GM20431 (cell line): ENCODE data around the gene CEP112.

Experiments
- in situ Hi-C: fragments of 300-500 bp; cut with MseI, MboI; formaldehyde crosslinking; loops from one replicate; pipeline ENCODE4 v1.15.0; 2020; ENCODE audit warnings: low sequenced_read_pairs; ENCODE audit not compliant: unreplicated experiment

The CEP112 gene

GRCh38 chr17:65679165-65679845, 512.6 kb downstream of the CEP112 start:
- in situ Hi-C loops, result no loop called here

- in situ Hi-C loops, result no loop called here
These were observed 513.4 kb downstream of the CEP112 start for GRCh38 chr17:65678546-65678945.

DNA sequence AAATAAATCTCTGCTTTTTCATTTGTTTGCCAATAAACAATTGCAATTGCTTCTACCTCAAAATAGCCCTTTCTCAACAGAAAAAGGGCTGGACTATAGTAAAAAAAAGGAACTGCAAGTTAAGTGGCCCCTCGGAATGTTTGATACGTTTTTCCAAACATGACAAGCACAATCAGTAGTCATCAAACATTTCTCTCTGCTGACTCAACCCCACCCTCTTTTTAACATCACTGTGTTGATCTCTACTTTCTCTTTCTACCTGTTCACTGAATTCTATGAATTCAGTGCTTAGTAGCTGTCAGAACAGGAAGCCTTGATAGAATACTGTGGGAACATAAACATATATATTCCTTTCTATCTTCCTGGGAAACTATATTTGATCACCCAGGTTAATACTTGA, 514.0 kb downstream of the CEP112 start:
- in situ Hi-C loops, result no loop called here

- in situ Hi-C loops, result no loop called here
These were observed 517.5 kb downstream of the CEP112 start for GRCh38 chr17:65674246-65675045.

DNA sequence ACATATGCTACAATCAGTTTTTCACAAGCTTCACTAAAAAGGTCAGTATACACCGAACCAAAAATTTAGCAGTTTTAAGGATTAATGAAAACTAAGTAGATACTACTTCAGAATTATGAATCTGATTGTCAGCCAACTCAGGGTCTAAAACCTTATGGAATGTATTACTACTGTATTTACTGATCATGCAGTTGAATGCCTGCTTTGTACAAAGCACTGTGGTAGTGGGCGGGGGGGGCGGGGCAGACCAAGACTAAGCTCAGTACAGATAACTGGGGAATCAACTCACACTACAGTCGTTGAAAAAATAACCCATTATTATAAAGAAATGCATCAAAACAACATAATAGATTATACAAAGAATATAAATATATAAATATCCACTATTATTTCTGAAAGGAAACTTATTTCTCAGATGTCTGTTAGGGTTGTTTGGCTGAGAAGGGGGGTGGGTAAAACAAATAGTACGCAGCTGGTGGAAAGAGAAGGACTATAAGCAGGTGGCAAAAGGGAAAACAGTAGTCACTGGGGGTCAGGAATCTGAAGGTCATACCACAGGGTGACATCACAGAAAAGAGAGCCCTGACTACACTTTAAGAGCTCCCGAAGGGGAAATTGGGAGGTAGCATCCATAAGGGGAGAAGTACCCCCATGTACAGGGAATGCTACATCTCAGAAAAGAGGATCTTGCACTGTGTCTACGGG, 521.1 kb downstream of the CEP112 start:
- in situ Hi-C loops, result no loop called here

DNA sequence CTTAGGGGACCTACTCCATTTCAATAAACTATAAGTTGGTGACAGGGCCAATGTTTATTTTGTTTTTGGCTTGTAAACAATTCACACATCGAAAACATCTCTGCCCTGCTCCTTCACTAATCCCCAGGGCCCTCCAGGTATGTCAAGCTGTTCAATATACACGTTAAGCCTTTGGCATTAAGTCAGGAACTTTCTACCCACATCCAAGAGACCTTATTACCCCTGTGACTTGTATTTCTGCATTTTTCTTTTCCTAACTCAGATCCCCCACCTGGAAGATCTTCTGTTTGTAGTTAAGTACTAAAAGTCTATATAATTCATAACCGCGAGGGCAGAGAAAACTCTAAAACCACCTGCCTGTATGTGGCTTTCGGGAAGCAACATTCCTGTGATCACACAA, 523.7 kb downstream of the CEP112 start:
- in situ Hi-C loops, result no loop called here

GRCh38 chr17:65667656-65668055, 524.3 kb downstream of the CEP112 start:
- in situ Hi-C loops, result no loop called here

GRCh38 chr17:65666876-65667321, 525.0 kb downstream of the CEP112 start:
- in situ Hi-C loops, result no loop called here

DNA sequence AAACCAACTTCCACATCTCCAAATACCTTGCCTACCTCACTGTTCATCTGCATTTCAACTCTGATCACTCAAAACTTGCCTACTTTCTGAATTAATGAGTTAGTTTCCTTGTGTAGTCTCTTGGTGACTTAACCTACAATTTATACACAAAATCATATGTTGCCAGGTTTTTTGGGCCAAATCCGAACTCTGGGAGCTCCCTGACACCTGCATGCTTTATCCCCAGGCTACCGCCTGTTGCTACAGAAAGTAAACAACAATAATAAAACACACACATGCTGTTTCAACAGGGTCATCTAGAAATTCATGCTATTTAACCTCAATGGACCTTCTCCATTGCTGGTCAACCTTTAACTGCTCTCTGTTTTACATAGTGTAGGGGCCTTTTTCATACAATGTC, 526.0 kb downstream of the CEP112 start:
- in situ Hi-C loops, result no loop called here

- in situ Hi-C loops, result no loop called here
These were observed 527.2 kb downstream of the CEP112 start for GRCh38 chr17:65664696-65665095.

DNA sequence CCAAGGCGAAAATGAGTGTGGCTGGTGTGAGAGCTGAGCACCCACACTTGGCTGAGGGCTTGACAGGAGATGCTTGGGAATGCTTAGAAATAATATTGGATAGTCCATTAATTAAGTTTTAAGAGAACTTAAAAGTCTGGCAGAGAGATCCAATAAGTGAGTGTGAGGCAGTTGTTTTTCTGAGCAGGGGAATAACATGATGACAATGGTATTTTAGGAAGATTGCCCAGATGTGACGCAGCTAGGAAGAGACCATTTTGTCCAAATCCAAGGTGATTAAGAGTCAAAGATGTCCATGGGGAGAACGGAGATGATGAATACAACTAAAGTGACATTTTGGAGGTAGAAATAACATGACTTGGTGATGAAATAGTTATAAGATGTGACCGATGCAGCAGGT, 527.7 kb downstream of the CEP112 start:
- in situ Hi-C loops, result no loop called here

GRCh38 chr17:65662196-65662595, 529.7 kb downstream of the CEP112 start:
- in situ Hi-C loops, result no loop called here

DNA sequence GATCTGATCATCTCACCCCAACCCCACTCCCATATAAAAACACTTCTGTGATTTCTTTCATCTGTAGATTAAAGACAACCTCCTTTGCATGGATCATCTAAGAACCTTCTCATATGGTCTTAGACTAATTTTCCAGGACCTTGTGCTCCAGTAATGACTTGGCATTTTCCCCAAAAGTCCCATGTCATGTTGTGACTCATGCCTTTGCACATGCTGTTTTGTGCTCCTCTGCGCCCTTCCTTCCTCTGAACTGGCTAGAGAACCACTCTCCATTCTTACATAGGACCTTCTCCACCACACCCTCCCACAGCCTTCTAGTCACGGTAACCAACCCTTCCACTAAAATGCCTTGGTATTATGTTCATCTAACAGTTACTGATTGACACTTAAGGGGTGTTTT, 531.0 kb downstream of the CEP112 start:
- in situ Hi-C loops, result no loop called here

DNA sequence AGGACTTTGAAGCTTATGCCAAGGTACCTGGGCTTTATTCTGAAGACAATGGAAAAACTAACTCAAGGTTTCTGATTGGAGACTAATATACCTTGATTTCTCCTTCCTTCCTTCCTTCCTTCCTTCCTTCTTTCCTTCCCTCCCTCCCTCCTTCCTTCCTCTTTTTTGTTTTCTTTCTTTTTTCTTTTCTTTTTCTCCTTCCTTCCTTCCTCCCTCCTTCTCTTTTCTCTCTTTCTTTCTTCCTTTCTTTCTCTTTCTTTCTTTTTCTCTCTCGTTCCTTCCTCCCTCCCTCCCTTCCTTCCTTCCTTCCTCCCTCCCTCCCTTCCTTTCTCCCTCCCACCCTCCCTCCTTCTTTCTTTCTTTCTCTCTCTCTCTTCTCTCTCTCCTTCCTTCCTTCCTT, 531.9 kb downstream of the CEP112 start:
- in situ Hi-C loops, result no loop called here

GRCh38 chr17:65659512-65659911, 532.4 kb downstream of the CEP112 start:
- in situ Hi-C loops, result no loop called here

DNA sequence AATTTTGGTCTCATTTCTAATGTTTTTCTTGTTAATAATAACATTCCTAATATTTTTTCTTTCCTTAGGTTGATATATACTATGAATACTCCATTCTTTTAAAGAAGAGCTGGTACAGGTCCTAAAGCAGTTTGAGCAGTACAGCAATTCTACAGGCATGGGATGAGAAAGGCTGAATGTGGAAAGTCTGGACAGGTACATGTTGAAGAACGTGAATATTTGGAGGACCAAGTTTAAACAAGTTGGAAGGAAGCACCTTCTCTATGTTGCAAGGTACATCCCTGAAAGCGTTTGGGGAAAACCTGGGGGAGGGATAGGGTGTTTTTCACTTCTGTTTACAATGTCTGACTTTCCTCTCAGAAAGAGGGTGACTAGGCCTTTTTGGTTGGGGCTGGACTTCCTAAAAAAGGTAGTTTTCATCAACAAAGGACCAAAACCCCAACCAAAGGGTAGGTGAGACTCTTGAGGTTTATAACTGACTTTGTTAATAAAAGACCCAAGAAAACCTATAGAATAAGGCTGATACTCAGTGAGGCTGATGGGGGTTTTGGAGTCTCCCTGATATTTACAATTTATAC, 534.6 kb downstream of the CEP112 start:
- in situ Hi-C loops, result no loop called here

DNA sequence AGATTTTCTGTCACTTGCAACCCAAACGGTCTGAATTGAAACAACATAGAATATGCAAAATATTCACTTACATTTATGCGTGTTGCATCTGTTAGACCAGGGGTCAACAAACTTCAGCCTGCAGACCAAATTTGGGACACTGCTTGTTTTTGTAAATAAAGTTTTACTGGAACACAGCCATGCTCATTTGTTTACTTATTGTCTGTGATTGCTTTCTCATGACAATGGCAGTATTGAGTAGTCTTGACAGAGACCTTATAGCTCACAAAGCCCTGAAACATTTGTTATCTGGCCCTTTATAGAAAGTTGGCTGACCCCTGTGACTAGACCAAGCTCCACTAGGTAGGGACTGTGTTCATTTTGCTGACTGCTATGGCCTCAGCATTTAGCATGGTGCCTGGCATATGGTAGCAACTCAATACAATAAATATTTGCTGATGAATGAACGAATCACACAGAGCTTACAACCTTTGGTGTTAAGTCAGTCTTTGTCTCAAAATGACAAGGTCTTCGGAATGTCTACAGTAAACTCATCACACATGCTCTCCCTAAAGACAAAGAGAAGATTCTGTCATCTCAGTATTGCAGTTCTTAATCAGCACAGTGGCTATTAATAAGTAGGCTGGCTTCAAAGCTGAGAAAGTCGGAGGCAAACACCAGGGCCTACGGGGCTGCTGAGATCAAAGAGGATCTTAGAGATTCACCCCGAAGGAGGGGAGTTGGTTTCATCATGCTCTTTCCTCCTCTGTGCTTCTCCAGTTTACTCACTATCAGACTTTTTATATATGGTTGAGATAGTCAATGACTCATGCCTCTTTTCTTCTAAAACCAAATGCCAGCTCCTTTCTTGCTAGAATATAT, 535.3 kb downstream of the CEP112 start:
- in situ Hi-C loops, result no loop called here

- in situ Hi-C loops, result no loop called here
These were observed 536.2 kb downstream of the CEP112 start for GRCh38 chr17:65655706-65656105.

DNA sequence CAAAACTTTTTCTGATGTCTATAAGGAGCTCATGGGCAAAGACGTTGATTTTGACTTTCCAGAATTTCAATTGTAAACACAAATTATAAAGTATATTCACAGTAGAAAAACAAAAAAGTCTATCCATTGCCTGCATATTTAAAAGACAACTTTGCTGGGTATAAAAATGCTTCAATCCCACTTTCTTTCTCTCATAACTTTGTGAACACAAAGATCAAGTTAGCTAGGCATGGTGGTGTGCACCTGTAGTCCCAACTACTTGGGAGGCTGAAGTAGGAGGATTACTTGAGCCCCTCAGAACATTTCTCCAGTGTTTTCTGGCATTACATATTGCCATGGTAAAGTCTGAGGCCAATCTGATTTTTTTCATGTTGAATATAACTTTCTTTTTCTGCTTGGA, 547.4 kb downstream of the CEP112 start:
- in situ Hi-C loops, result no loop called here
